Measurements from ENCODE around the gene OR6B2. TPM values are rescaled to one million over a fixed set of nuclear protein-coding genes. Genes with fewer than 3 reads are reported as not detected.

Gene OR6B2
- total and polyA plus RNA-seq, 10 donors, result not detected

GRCh38 chr2:239983004-239983778 lies 47.0 kb downstream of the OR6B2 start:
- Histone ChIP-seq H3K27ac (no peak overlapping the region), H3K27me3 (replicated peaks in 1 of 7) (no peaks in the 10 kb centered on the region), H3K4me1 (peaks cover 0 to 9% (median 0%) of the 10 kb centered on the region in 6 donors), H3K9me3 (peaks cover 0 to 12% (median 7%) of the 10 kb centered on the region in 8 donors), H3K4me3 (no peak overlapping the region), H3K36me3 (peaks cover 0 to 98% (median 62%) of the 10 kb centered on the region in 6 donors)
- intact Hi-C loops (cut with DNase I; ENCODE audit: low total_unique reads), result no loop called here
- no peak for DNase-seq
- TF ChIP-seq CTCF (IDR thresholded peaks at IDR 0.05 in 8 of 11, conservative IDR thresholded peaks at IDR 0.05 in 3 of 11) (no peak), POLR2AphosphoS5 (IDR thresholded peaks at IDR 0.05) (no peak), POLR2A (IDR thresholded peaks at IDR 0.05) (no peak)
- 54 to 80% (median 66%) methylated on average over 9 of the region's 9 CpGs for WGBS, 5 donors

Other genes starting within 250 kb of the OR6B2 start
- gene NDUFA10, start 5.1 kb downstream of the OR6B2 start, total RNA-seq, result 100 to 1,000 TPM in 3 of 7 donors, 10 to 100 TPM in 4; 66.2 to 113 (median 95.1) TPM
- gene NDUFA10, start 5.1 kb downstream of the OR6B2 start, polyA plus RNA-seq, result 10 to 100 TPM; 61.4 to 94.1 (median 62.9) TPM
- gene OR6B3, start 23.1 kb upstream of the OR6B2 start, total RNA-seq, result not detected
- not detected for gene OR6B3, start 23.1 kb upstream of the OR6B2 start, polyA plus RNA-seq
- gene COPS9, start 105.9 kb upstream of the OR6B2 start, total RNA-seq, result 100 to 1,000 TPM in 2 of 7 donors, 10 to 100 TPM in 5; 74.7 to 154 (median 85.7) TPM
- 100 to 1,000 TPM; 273 to 441 (median 321) TPM for gene COPS9, start 105.9 kb upstream of the OR6B2 start, polyA plus RNA-seq
- gene OTOS, start 110.2 kb upstream of the OR6B2 start, total RNA-seq, result not detected
- not detected for gene OTOS, start 110.2 kb upstream of the OR6B2 start, polyA plus RNA-seq

Measured in spleen (tissue), 11 donors.